MM.1S (cell line): ENCODE results near the gene PLXNA2.

ENCODE experiments used
- DNase-seq: peaks from one replicate; pipeline ENCODE4 v3.0.0-alpha.2; 2015
- H2AFZ ChIP-seq: fragments of 300-600 bp; sonication (generic); 2 replicates; pipeline ENCODE4 v1.6.0; 2016; ENCODE audit warnings: antibody characterized with exemption, low read length
- H3F3A ChIP-seq: fragments of 300-600 bp; sonication (generic); 2 replicates; pipeline ENCODE4 v1.6.1; 2016; ENCODE audit warnings: mild to moderate bottlenecking, antibody characterized with exemption, low read length, moderate library complexity, mixed read lengths; ENCODE audit not compliant: insufficient read depth
- H3K27ac ChIP-seq: fragments of 300-600 bp; sonication (generic); 2 replicates; pipeline ENCODE4 v1.5.1; 2016; ENCODE audit warnings: mild to moderate bottlenecking, low read length
- H3K27me3 ChIP-seq: fragments of 300-600 bp; sonication (generic); replicated peaks from 2 replicates; pipeline ENCODE4 v1.6.0; 2016; ENCODE audit warnings: low read length; ENCODE audit not compliant: insufficient read depth
- H3K36me3 ChIP-seq: fragments of 300-600 bp; sonication (generic); replicated peaks from 2 replicates; pipeline ENCODE4 v1.6.1; 2016; ENCODE audit warnings: mild to moderate bottlenecking, low read length, mixed read lengths; ENCODE audit not compliant: insufficient read depth
- H3K4me1 ChIP-seq: fragments of 300-600 bp; sonication (generic); 2 replicates; pipeline ENCODE4 v1.6.1; 2016; ENCODE audit warnings: low read length, mixed read lengths
- H3K4me2 ChIP-seq: fragments of 300-600 bp; sonication (generic); 2 replicates; pipeline ENCODE4 v1.6.0; 2016; ENCODE audit warnings: low read depth, low read length
- H3K4me3 ChIP-seq: fragments of 300-600 bp; sonication (generic); 2 replicates; pipeline ENCODE4 v1.5.1; 2016; ENCODE audit warnings: low read length, mixed read lengths
- H3K79me2 ChIP-seq: fragments of 300-600 bp; sonication (generic); 2 replicates; pipeline ENCODE4 v1.6.1; 2016; ENCODE audit warnings: mixed run types, low read length, mixed read lengths
- H3K9ac ChIP-seq: fragments of 300-600 bp; sonication (generic); 2 replicates; pipeline ENCODE4 v1.6.1; 2016; ENCODE audit warnings: low read length, mixed read lengths
- H3K9me2 ChIP-seq: fragments of 300-600 bp; sonication (generic); replicated peaks from 2 replicates; pipeline ENCODE4 v1.6.1; 2016; ENCODE audit warnings: mild to moderate bottlenecking, low read length, mixed read lengths; ENCODE audit not compliant: insufficient read depth
- H3K9me3 ChIP-seq: fragments of 300-600 bp; sonication (generic); replicated peaks from 2 replicates; pipeline ENCODE4 v1.6.1; 2016; ENCODE audit warnings: mild to moderate bottlenecking, low read length, mixed read lengths; ENCODE audit not compliant: insufficient read depth
- H4K20me1 ChIP-seq: fragments of 300-600 bp; sonication (generic); 2 replicates; pipeline ENCODE4 v1.6.1; 2016; ENCODE audit warnings: mild to moderate bottlenecking, low read length, moderate library complexity, mixed read lengths; ENCODE audit not compliant: insufficient read depth
- CTCF ChIP-seq: fragments of 300-600 bp; sonication (generic); IDR thresholded peaks from 2 replicates; pipeline ENCODE4 v1.5.1; 2016; ENCODE audit warnings: antibody characterized with exemption, low read length, mixed read lengths
- EZH2 ChIP-seq: fragments of 300-600 bp; sonication (generic); optimal IDR thresholded peaks from 2 replicates; pipeline ENCODE3; 2017; ENCODE audit warnings: low read depth, mild to moderate bottlenecking, antibody characterized with exemption, low read length, mixed read lengths
- EZH2phosphoT487 ChIP-seq: fragments of 300-600 bp; sonication (generic); IDR thresholded peaks from 2 replicates; pipeline ENCODE4 v1.6.1; 2018; ENCODE audit warnings: antibody characterized with exemption, low read length

Gene PLXNA2

GRCh38 chr1:208233978-208234377, 10.2 kb downstream of the PLXNA2 start:
- no peak for DNase-seq
- H3K36me3 ChIP-seq: no peaks in the 10 kb centered on the region
- H3K9ac ChIP-seq: no peak overlapping the region
- H3K27ac ChIP-seq: no peak overlapping the region
- H4K20me1 ChIP-seq: no peaks in the 10 kb centered on the region
- H3K4me1 ChIP-seq: no peaks in the 10 kb centered on the region; the same call in 1 of the 2 replicates
- H3K9me3 ChIP-seq: no peaks in the 10 kb centered on the region
- H3K9me2 ChIP-seq: no peaks in the 10 kb centered on the region
- no peaks in the 10 kb centered on the region for H3K79me2 ChIP-seq
- H3K4me2 ChIP-seq: no peak overlapping the region
- H3F3A ChIP-seq: no peaks in the 10 kb centered on the region
- no peak for TF ChIP-seq EZH2phosphoT487
- no peak for TF ChIP-seq CTCF
- no peak for TF ChIP-seq EZH2
- H3K4me3 ChIP-seq: no peak overlapping the region
- no peaks in the 10 kb centered on the region for H3K27me3 ChIP-seq
- no peak overlapping the region for H2AFZ ChIP-seq

GRCh38 chr1:208233546-208233945, 10.6 kb downstream of the PLXNA2 start:
- TF ChIP-seq EZH2phosphoT487 (no peak), CTCF (no peak), EZH2 (no peak)
- H3K36me3 ChIP-seq: no peaks in the 10 kb centered on the region
- no peaks in the 10 kb centered on the region for H3K27me3 ChIP-seq
- H3K4me1 ChIP-seq: no peaks in the 10 kb centered on the region; the same call in 1 of the 2 replicates
- H3K9ac ChIP-seq: no peak overlapping the region
- no peak overlapping the region for H2AFZ ChIP-seq
- H3F3A ChIP-seq: no peaks in the 10 kb centered on the region
- no peaks in the 10 kb centered on the region for H3K9me2 ChIP-seq
- no peaks in the 10 kb centered on the region for H3K9me3 ChIP-seq
- H3K27ac ChIP-seq: no peak overlapping the region
- no peak for DNase-seq
- H4K20me1 ChIP-seq: no peaks in the 10 kb centered on the region
- no peak overlapping the region for H3K4me3 ChIP-seq
- no peak overlapping the region for H3K4me2 ChIP-seq
- H3K79me2 ChIP-seq: no peaks in the 10 kb centered on the region

- no peaks in the 10 kb centered on the region for H4K20me1 ChIP-seq
- H3K27me3 ChIP-seq: no peaks in the 10 kb centered on the region
- no peaks in the 10 kb centered on the region for H3K9me3 ChIP-seq
- no peaks in the 10 kb centered on the region; the same call in 1 of the 2 replicates for H3K4me1 ChIP-seq
- no peak overlapping the region for H3K4me2 ChIP-seq
- H3K36me3 ChIP-seq: no peaks in the 10 kb centered on the region
- H3K27ac ChIP-seq: no peak overlapping the region
- TF ChIP-seq EZH2phosphoT487 (no peak), EZH2 (no peak), CTCF (no peak)
- no peaks in the 10 kb centered on the region for H3K9me2 ChIP-seq
- H2AFZ ChIP-seq: no peak overlapping the region
- H3K9ac ChIP-seq: no peak overlapping the region
- no peaks in the 10 kb centered on the region for H3K79me2 ChIP-seq
- no peak for DNase-seq
- H3K4me3 ChIP-seq: no peak overlapping the region
- H3F3A ChIP-seq: no peaks in the 10 kb centered on the region
These were observed 11.5 kb downstream of the PLXNA2 start for GRCh38 chr1:208232662-208233038.
